Measurements from ENCODE around the gene DPYD.

DPYD gene

DNA sequence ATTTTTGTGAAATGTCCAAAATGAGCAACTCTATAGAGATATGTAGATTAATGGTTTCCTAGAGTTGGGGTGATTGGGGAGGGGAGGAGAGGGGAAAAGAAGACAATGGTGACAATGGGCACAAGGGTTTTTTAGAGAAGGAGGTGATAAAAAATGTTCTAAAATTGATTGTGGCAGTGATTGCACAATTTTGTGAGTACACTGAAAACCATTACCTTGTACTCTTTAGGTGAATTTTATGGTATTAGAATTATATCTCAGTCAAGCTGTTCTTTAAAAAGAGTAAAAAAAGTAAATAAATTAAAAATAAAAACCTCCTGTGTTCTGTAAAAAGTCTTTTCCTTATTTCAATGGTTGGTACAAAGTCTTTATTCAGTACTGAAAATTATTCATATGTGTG is 869.0 kb downstream of the DPYD start:
- TF ChIP-seq, protein P1, sequence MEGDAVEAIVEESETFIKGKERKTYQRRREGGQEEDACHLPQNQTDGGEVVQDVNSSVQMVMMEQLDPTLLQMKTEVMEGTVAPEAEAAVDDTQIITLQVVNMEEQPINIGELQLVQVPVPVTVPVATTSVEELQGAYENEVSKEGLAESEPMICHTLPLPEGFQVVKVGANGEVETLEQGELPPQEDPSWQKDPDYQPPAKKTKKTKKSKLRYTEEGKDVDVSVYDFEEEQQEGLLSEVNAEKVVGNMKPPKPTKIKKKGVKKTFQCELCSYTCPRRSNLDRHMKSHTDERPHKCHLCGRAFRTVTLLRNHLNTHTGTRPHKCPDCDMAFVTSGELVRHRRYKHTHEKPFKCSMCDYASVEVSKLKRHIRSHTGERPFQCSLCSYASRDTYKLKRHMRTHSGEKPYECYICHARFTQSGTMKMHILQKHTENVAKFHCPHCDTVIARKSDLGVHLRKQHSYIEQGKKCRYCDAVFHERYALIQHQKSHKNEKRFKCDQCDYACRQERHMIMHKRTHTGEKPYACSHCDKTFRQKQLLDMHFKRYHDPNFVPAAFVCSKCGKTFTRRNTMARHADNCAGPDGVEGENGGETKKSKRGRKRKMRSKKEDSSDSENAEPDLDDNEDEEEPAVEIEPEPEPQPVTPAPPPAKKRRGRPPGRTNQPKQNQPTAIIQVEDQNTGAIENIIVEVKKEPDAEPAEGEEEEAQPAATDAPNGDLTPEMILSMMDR (IDR thresholded peaks at IDR 0.05): no peak
- TF ChIP-seq ZFX (IDR thresholded peaks at IDR 0.05; ENCODE audit: borderline replicate concordance): no peak
- peak overlapping the region; percentile 20; the same call in 1 of the 2 replicates for H3K27ac ChIP-seq

DNA sequence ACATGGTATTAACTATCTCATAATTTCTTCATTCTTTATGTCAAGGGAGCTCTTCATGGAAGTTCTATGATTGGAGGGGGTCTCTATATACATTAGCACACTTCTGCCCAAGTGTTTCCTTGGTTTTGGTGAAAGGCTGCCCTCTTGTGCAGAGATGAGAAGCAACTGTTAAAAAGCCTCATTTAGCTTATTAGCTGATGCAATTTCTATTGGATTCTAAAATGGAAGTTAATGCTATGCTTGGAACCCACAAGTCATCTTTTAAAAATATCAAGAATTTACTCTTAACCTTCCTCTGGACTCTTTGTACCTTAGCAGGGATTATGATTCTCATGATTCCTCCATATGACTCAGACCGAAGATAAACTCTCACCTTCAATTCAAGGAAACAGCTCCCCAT is 870.3 kb downstream of the DPYD start:
- TF ChIP-seq, protein P1 (IDR thresholded peaks at IDR 0.05): peak; percentile 51
- TF ChIP-seq ZFX (IDR thresholded peaks at IDR 0.05; ENCODE audit: borderline replicate concordance): no peak
- H3K27ac ChIP-seq: no peak overlapping the region

DNA sequence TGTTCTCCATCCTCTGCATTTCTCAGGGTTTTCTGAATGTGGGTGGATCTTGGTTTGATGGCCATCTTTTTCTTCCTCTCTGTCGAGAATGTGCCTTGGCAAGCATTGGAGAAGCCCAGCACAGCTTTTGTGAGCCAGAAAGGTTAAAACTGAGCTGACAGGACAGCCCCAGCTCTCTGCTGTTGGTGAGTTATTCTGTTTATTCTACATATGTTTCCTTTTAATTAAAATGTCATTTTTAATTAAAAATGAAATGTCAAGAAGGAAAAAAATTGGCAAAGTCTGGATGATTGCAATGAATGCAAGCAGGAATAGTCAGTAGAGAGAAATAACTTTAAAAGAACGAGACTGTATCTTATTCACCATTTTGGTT is 873.4 kb downstream of the DPYD start:
- no peak overlapping the region for H3K27ac ChIP-seq
- TF ChIP-seq, protein P1 (IDR thresholded peaks at IDR 0.05): no peak
- no peak for TF ChIP-seq ZFX (IDR thresholded peaks at IDR 0.05; ENCODE audit: borderline replicate concordance)

DNA sequence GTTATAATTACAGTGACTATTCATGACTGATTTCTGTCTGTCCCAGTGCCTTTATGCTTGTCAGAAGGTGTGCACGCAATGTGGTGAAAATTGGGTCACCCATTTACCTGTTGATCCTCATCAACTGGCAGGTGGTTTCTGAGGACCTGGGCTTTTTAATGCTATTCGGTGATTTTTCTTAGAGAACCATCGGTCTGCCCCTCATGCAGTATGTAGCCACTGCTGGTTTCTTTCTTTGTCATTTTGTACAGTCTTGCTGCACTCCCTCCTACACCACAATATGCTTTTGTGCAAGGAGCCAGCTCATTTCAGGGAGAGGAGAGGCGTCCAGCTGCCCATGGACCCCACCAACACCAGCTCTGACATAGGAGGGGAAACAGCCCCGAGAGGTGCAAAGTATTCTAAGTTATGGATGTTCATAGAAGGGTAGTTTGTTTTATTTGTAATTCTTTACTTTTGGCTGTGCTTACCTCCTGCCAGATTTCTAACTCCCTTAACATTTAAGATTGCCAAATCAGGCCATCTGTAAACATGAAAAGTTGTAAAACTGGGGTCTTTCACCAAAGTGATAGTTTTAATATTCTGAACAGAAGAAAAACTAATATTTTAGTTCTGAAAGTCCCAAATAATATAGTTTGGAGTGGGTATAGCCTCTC is 873.9 kb downstream of the DPYD start:
- no peak overlapping the region for H3K27ac ChIP-seq
- TF ChIP-seq, protein P1 (IDR thresholded peaks at IDR 0.05): no peak
- no peak for TF ChIP-seq ZFX (IDR thresholded peaks at IDR 0.05; ENCODE audit: borderline replicate concordance)

DNA sequence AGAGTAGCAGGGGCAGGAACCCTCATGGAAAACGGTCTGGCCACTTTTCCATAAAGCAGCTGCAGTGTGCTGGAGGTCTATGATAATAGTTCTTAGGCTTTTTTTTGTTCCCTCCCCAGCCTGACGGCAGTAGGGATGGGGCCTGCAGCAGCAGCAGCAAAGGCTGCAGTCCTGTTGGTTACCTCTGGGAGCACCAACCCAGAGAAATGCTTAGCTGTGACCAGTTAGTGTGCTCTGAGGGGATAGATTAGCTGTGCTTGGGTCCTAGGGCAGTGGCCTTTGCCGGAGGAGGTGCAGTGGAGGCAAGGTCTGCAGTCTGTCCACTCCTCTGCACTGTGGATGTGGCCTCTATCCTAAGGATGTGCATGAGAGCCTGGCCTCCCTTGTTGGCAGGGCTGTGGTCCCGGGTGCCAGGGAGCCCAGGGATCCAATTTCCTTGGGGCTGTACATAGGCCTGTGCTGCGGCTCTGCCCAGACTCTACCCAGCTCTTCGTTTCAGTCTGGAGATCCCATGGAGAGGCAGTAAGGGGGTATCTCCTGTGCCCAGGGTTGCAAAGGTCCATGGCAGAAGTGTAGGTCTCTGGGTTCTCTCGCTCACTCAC is 876.6 kb downstream of the DPYD start:
- TF ChIP-seq, protein P1 (IDR thresholded peaks at IDR 0.05): no peak
- TF ChIP-seq ZFX (IDR thresholded peaks at IDR 0.05; ENCODE audit: borderline replicate concordance): no peak
- no peak overlapping the region for H3K27ac ChIP-seq

DNA sequence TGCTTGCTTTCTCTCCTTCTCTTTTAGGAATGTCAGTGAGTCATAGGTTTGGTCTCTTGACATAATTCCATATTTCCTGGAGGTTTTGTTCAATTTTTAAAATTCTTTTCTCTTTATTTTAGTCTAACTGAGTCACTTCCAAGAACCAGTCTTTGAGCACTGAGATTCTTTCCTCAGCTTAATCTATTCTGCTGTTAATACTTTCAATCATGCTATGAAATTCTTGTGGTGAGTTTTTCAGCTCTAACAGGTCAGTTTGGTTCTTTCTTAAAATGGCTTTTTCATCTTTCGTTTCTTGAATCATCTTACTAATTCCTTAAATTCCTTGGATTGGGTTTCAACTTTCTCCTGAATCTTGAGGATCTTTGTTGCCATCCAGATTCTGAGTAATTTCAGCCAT is 878.3 kb downstream of the DPYD start:
- no peak for TF ChIP-seq ZFX (IDR thresholded peaks at IDR 0.05; ENCODE audit: borderline replicate concordance)
- TF ChIP-seq, protein P1 (IDR thresholded peaks at IDR 0.05): no peak
- H3K27ac ChIP-seq: no peak overlapping the region

DNA sequence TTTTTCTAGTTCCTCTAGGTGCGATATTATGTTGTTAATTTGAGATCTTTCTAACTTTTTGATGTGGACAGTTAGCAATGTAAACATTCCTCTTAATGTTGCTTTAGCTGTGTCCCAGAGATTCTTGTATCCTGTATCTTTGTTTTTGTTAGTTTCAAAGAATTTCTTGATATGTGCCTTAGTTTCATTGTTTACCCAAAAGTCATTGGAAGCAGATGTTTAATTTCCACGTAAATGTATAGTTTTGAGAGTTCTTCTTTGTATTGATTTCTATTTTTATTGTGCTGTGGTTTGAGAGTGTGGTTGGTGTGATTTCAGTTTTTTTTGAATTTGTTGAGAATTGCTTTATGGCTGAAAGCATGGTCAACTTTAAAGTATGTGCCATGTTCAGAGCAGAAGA is 879.8 kb downstream of the DPYD start:
- no peak overlapping the region for H3K27ac ChIP-seq
- no peak for TF ChIP-seq ZFX (IDR thresholded peaks at IDR 0.05; ENCODE audit: borderline replicate concordance)
- TF ChIP-seq, protein P1 (IDR thresholded peaks at IDR 0.05): no peak
